T-helper 9 cell (primary cell): Measurements from ENCODE around the gene CYTH1.

Experiments used
- DNase-seq: peaks from one replicate; pipeline ENCODE4 v3.0.0-alpha.2; 2020

The CYTH1 gene

DNA sequence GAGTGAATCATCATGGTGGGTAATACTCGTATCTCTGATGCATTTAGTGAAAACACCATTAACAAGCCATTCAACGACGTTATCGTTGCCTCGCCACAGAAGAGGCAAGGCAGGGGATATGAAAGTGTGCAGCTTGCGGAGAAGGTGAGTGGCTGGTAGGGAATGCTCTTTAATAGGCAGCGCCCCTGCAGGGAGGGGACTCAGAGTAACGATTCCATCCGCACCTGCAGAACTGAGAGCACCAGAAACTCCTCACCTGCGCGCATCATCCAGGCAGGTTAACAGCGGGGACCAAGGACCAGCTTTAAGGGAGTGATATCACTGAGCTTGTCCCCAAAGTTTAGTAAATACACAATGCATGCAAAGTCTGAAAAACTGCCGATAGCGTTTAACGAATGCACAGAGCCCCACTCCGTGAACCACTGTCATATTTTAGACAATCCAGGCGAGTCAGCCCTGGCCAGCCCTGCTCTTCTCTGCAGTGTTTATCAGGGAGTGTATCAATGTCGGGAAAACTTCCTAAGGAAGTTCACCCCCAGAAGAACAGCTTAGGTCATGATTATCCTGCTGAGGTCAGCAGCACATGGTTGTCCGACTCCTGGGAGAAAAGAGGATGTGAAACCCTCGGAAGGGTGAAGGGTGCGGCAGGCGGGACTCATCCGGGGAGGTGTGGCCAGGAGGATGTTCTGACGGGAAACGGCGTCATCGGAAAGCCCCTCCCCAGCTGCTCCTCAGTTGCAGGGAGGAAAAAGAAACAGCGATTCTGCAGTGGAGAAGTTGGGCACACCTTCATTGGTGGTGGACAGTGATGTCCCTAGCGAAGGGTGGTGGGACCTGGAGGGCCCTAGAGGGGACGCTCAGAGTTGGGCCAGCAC is 136.4 kb downstream of the CYTH1 start:
- DNase-seq: peak; percentile 50

DNA sequence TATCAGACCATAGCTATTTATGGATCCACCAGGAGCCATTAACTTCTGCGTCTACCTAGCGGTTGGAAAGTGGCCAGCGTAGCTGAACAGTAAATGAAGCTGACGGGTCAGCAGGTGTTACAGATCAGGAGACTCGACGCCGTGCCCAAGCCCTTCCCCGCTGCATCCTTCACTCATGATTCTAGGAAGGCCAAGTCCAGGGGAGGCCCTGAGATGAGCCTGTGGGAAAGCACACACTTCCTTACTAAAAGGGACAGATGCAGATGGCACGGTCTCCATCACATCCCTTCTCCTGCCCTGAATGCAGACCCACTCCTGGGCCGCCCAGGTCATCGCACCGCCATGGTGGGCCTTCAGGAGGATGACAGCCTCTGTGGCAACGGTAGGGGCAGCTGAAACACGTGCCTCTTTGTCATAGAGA is 137.1 kb downstream of the CYTH1 start:
- DNase-seq: no peak

DNA sequence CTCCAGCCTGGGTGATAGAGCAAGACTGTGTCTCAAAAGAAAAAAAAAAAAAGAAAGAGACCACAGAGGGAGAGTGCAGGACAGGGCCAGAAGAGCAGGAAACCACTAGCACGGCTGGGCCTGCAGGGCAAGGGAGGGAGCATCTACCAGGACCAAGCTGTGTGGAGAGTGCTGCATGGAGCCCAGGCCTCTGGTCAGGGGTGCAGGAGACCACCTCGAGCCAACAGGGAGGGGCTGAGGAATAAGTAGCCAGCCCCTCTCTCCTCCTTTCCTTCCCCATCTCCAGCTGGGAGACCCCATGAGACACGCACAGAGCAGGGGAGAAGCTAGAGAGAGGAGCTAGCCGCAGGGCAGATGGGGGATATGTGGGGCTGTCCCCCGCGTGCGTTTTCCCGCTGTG is 137.8 kb downstream of the CYTH1 start:
- DNase-seq: no peak

DNA sequence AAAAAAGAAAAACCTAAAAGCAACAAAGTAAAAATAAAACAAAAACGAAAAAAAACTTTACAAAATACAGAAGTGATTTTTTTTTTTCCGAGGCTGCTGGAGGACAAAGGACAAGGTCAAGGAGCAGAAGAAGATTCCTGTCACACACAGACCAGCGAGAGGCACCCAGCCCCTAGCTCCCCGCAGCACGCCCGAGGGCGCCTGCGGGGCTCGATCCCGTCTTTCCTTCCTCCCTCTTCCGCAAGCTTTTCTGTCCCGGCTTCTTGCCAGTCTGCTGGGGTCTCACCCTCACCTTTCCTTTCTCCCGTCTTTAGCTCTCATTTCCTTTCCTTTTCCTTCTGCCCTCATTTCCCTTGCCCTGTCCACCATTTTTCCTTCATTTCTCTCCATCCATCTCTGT is 138.7 kb downstream of the CYTH1 start:
- no peak for DNase-seq

DNA sequence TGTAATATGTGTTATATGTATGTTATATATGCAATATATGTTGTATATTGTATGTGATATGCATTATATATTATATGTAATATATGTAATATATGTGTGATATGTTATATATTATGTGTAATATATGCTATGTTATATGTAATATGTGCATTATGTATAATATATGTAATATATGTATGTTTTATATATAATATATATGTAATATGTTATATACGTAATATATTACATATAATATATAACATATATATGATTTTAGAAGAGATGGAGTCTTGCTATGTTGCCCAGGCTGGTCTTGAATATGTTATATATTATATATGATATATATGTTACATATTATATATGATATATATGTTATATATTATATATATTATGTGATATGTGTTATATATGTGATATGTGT is 139.4 kb downstream of the CYTH1 start:
- DNase-seq: no peak

DNA sequence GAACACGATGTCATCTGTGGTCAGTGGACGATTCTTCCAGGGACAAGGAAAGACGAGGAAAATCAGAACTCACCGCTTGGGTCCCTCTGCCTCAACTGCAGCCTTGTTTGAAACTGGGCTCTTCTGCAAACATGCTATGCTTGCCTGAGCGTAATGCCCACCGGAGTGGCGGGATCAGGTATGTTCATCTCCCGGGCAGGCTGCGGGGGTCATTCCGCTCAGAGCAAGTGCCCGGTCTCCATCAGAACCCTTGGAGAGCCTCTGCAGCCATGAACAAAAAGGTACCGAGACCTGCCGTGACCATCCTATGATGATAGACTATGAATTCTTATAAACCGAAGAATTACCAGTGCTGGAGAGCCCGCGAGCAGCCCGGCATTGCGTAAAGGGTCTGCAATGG is 140.4 kb downstream of the CYTH1 start:
- no peak for DNase-seq

DNA sequence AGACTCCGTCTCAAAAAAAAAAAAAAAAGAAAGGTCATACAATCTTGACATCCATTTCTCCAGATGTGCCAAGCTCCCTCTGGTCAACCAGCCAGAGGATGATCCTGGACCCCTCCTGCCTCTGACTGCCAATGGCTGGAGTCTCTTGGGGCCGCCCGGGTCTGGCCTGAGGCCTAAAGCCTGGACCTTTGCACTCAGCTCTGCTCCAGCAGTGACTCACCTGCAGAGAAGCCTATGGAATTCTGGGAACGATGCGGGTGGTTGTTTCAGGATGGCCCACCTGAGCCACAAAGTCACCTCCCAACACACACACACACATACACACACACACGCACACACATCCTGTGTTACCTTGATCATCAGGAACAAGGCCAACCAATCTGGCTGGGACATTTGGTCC is 140.8 kb downstream of the CYTH1 start:
- no peak for DNase-seq

DNA sequence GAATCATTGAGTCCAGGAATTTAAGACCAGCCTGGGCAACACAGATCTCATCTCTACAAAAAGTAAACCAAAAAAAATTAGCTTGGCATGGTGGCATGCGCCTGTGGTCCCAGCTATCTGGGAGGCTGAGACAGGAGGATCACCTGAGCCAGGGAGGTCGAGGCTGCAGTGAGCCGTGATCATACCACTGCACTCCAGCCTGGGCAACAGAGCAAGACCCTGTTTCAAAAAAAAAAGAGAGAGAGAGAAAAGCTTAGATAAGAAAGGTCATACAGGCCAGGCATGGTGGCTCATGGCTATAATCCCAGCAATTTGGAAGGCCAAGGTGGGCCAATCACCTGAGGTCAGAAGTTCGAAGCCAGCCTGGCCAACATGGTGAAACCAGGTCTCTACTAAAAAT is 141.4 kb downstream of the CYTH1 start:
- no peak for DNase-seq

DNA sequence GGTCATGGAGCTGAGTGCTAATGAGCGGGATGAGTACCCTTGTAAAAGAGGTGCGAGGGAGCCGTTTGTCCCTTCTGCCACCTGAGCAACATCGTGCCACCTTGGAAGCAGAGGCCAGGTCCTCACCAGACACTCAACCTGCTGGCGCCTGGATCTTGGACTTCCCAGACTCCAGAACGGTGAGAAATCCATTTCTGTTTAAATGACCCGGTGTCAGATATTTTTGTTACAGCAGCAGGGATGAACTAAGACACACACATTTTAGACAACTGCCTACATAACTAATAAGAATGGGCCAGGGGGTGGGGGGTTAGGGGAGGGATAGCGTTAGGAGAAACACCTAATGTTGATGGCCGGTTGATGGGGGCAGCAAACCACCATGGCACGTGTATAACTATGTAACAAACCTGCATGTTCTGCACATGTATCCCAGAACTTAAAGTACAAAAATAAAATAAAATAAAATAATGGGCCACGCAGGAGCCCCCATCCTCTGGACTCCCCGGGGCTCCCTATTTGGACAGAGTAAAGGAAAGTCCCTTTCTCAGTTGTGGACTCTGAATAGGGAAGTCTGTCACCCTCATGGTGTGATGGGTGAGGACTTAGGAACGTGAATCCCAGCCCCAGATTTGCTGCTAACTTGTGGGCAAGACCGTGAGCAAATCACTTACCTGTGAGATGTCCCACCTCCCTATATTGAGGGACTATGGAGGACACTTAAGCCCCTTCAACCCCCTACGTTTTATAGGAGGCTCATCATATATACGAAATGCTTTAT is 144.2 kb downstream of the CYTH1 start:
- DNase-seq: no peak

DNA sequence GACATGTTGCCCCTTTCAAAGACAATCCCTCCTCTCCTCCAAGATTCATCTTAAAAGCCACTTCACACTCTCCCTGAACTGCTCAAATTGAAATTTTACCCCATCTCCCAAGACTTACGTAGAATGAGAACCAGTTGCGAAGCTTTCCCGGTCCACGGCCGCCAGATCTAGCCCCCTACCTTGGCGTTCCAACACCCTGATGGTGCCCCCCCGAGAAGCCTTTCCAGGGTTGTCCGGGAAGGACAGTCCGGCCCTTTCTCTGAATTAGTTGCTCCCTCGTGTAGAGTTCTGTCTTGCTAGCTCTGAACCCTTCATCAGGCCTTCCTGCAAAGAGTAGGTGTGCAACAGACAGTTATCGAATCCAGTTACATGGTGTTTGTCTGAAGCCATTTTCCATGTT is 144.9 kb downstream of the CYTH1 start:
- no peak for DNase-seq

DNA sequence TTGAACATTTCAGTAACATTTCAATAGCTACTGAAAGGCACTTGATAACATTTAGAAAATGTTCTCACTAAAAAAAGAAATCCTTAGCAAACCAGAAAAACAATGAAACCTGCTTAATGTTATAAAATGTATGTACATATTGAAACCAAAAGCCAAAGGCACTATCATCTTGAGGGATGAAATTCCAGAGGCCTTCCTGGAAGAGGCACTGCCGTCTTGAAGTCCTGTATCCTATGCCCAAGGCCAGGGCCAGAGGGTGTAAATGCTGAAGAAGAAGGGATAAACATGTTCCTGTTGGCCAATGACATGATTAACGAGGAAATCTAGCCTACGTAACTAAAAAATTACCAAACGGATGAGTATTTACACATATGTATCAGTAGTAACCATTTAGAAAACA is 147.9 kb downstream of the CYTH1 start:
- DNase-seq: no peak

DNA sequence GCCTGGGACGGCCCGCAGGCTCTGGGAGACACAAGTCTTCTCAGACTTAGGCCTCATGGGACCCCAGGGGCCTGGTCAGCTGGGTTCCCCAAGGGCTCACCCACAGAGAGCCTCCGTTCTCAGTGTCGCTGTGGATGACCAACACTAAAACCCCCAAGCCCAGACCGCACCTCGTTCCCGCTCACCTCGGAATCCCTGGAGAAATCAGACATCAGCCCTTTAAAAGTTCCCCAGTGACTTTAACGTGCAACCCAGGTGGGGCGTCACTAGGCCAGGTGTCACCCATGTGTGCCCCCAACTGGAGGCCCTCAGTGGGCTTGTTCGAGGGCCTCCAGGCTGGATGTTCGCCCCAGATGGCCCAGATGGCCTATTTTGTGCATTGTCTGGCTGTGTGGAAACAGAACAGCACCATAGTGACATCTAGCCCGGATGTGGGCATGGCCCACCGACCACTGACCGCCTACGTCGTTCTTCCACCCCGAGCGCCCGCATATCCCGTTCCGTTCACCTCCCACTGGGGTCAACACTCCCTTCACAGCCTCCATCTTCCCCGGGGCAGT is 152.6 kb downstream of the CYTH1 start:
- DNase-seq: no peak

DNA sequence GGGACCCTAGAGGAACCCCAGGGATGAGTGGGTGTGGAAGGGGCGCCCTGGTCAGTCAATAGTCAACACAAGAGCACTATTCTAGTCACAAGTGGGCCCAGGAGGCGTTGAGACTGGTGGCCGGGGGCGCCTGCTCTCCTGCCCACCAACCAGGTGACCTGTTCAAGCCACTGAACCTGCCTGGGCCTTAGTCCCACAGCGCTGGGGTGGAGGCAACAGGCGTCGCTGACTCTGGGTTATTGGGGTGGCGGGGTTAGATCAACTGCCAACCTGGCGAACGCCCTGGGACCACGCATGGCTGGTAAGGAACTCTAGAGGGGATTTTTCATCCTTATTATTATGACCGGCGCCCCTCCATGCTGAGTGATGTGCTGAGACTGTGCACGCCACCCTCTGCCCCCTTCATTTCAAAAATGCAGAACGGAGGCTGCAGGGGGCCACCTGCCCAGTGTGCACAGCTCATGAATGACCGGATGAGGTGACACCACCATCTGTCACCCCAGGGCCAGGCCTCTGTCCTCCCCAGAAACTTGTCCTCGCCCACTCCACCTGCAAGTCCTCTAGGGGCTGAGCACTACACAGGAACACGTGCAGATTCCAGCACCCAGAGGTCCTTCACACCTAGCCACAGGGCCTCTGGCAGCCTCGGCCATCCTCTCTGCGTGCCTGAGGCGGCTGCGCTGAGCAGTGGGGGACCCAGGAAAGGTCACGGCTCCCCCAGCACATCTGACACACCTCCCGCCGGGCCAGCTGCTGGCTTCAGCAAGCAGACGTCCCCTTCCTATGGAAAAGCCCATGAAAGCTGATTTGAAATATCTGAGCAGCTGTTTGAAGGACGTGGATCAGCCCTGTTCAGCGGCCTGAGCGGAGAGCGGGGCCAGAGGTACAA is 153.3 kb downstream of the CYTH1 start:
- DNase-seq: no peak

DNA sequence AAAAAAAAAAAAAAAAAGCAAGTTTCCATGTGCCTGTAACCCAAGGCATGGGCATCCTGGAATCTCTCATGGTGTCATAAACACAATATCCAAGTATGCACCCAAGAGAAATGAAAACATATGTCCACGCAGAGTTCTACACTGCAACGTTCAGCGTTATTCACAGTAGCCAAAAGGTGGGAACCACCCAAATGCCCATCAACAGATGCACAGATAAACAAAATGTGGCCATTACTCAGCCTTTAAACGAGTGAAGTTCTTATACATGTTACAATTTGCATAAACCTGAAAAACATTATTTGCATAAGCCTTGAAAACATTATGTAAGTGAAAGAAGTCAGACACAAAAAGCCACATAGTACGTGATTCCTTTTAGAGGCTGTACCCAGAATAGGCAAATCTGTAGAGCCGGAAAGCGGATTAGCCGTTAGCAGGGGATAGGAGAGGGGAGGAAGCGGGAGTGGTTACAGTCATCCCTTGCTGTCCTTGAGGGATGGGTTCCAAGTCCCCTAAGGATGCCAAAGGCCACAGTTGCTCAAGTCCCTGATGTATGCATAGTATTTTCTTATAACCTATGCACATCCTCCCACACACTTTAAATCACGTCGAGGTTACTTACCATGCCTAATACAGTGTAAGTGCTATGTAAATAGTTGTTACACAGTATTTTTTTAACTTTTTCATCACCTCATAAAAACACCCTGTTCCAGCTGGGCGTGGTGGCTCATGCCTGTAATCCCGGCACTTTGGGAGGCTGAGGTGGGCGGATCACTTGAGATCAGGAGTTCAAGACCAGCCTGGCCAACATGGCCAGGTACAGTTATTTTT is 157.5 kb downstream of the CYTH1 start:
- DNase-seq: no peak
